Measurements from ENCODE around the gene TSPAN32.

- TF ChIP-seq TAF1 (IDR thresholded peaks at IDR 0.05; ENCODE audit: low read depth, low read length) = no peak
- TF ChIP-seq POLR2AphosphoS5 (IDR thresholded peaks at IDR 0.05; ENCODE audit: low read depth, low read length) = no peak
- no peak for TF ChIP-seq POLR2A (IDR thresholded peaks at IDR 0.05; ENCODE audit: low read depth, low read length)
- TF ChIP-seq PAX5 (IDR thresholded peaks at IDR 0.05; ENCODE audit: insufficient read depth, low read length, severe bottlenecking) = no peak
- no peak for TF ChIP-seq POU2F2 (IDR thresholded peaks at IDR 0.05; ENCODE audit: low read depth, low read length)
- TF ChIP-seq SPI1 (IDR thresholded peaks at IDR 0.05; ENCODE audit: low read depth, low read length) = no peak
These were observed 12.3 kb downstream of the TSPAN32 start for GRCh38 chr11:2314136-2314524.
